HG02981 (cell line): ENCODE results near the gene MISP.

Source experiments
- ATAC-seq: cut with Tn5 transposase; IDR thresholded peaks from one replicate; pipeline ENCODE4 v1.9.1; 2021; ENCODE audit warnings: mild to moderate bottlenecking, moderate library complexity; ENCODE audit not compliant: unreplicated experiment

MISP gene

DNA sequence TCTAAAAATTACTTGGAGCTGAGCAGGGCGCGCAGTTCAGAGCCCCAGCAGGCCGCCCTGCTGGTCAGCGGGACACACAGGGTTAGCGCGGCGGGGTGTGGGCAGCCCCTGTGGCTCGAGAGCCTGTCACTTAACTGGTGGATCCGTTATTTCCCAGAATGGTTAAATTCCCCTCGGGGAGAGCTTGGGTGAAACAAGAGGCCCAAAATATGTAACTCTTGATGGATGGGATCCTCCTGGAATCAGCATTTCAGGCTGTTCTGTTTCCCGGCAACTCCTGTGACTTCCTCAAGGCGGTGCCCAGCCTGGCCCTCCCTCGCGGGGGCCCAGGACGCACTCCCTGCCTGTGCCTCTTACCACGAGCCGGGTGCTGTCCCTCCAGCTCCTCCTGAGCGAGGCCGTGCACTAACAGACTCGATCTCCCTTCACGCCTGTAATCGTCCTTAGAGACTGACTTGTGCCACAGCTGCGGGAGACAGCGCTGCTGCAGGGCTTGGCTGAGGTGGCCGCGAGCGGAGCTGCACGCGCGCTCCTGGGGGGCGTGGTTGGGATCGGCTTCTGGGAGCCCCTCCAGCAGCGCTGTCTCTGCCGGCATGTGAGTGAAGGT, 56.0 kb downstream of the MISP start:
- no peak for ATAC-seq

DNA sequence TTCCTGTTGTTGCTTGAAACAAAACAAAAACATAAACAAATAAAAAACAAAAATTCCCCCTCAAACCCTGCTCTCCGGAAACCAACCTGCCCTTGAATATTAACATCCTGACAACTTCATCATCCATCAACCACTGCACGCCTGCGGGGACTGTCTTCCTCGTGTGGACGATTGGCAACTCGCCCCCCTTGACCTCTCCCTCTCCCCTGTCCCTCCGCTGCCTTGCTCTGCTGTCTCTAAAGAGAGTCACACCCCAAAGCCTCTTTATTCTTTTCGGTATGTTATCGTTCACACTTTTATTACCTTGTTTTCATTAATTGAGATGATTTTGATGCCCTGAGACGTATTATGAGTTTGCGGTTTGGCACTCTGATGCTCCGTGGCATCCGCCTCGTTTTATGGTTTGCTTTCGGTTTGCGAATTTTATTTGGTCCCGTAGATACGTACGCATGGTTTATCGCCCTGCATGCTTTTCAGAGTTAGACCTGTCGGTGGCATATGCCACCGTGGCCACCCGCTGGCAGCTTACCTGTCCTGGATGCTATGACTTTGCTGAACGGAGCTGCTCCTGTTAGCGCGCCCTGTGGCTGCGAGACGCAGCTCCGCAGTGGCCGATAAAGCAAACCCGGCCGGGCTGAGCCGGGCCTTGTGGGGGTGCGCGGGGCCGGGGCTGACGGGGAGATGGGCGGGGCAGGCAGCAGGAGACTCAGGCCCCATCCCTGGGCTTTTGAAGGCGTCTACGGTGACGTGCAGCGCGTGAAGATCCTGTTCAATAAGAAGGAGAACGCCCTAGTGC, 56.9 kb downstream of the MISP start:
- ATAC-seq: no peak

DNA sequence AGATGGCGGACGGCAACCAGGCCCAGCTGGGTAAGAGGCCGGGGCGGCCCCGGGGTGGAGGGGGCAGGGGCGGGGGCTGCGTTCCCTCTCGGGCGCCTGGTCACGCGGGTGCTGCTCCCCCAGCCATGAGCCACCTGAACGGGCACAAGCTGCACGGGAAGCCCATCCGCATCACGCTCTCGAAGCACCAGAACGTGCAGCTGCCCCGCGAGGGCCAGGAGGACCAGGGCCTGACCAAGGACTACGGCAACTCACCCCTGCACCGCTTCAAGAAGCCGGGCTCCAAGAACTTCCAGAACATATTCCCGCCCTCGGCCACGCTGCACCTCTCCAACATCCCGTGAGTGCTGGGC, 57.5 kb downstream of the MISP start:
- no peak for ATAC-seq

DNA sequence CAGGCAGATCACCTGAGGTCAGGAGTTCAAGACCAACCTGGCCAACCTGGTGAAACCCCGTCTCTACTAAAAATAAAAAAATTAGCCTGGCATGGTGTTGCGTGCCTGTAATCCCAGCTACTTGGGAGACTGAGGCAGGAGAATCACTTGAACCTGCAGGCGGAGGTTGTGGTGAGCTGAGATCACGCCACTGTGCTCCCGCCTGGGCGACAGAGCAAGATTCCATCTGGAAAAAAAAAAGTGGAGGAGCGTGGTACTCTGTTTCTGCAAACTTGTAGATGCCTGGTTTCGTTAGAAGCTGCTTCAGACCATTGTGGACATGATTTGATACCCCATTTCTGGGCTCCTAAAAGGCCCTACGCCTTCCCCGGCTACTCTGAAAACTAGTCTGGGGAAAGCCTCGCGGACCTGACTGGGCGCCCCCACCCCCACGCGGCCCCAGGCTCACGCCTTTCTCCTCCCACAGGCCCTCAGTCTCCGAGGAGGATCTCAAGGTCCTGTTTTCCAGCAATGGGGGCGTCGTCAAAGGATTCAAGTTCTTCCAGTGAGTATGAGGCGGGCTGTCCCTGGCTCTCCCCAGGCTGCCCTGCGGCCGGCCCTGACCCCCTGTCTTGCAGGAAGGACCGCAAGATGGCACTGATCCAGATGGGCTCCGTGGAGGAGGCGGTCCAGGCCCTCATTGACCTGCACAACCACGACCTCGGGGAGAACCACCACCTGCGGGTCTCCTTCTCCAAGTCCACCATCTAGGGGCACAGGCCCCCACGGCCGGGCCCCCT, 59.4 kb downstream of the MISP start:
- ATAC-seq: no peak

DNA sequence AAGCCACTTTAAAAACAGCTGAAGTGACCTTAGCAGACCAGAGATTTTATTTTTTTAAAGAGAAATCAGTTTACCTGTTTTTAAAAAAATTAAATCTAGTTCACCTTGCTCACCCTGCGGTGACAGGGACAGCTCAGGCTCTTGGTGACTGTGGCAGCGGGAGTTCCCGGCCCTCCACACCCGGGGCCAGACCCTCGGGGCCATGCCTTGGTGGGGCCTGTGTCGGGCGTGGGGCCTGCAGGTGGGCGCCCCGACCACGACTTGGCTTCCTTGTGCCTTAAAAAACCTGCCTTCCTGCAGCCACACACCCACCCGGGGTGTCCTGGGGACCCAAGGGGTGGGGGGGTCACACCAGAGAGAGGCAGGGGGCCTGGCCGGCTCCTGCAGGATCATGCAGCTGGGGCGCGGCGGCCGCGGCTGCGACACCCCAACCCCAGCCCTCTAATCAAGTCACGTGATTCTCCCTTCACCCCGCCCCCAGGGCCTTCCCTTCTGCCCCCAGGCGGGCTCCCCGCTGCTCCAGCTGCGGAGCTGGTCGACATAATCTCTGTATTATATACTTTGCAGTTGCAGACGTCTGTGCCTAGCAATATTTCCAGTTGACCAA, 60.1 kb downstream of the MISP start:
- no peak for ATAC-seq

DNA sequence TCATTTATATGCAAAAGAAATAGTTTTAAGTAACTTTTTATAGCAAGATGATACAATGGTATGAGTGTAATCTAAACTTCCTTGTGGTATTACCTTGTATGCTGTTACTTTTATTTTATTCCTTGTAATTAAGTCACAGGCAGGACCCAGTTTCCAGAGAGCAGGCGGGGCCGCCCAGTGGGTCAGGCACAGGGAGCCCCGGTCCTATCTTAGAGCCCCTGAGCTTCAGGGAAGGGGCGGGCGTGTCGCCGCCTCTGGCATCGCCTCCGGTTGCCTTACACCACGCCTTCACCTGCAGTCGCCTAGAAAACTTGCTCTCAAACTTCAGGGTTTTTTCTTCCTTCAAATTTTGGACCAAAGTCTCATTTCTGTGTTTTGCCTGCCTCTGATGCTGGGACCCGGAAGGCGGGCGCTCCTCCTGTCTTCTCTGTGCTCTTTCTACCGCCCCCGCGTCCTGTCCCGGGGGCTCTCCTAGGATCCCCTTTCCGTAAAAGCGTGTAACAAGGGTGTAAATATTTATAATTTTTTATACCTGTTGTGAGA, 60.7 kb downstream of the MISP start:
- no peak for ATAC-seq

DNA sequence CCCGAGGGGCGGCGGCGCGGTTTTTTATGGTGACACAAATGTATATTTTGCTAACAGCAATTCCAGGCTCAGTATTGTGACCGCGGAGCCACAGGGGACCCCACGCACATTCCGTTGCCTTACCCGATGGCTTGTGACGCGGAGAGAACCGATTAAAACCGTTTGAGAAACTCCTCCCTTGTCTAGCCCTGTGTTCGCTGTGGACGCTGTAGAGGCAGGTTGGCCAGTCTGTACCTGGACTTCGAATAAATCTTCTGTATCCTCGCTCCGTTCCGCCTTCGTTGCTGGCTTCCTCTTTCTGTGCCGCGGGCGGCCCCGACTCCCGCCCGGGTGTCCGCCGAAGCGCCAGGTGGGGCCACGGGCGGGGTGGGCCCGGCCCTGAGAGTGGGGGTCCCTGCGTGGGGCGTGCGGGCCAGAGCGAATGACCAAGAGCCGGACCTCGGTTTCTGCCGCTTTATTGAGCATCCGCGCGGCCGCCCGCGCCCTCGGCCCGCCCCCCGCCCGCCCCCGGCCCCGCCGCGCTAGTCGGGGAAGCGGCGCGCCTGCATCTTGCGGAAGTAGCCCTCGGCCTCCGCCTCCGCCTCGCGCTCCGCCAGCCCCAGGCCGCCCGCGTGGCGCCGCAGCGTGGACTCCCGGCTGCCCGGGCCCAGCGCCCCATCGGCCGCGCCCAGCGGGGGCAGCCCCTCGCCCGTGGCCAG, 61.3 kb downstream of the MISP start:
- ATAC-seq: no peak

DNA sequence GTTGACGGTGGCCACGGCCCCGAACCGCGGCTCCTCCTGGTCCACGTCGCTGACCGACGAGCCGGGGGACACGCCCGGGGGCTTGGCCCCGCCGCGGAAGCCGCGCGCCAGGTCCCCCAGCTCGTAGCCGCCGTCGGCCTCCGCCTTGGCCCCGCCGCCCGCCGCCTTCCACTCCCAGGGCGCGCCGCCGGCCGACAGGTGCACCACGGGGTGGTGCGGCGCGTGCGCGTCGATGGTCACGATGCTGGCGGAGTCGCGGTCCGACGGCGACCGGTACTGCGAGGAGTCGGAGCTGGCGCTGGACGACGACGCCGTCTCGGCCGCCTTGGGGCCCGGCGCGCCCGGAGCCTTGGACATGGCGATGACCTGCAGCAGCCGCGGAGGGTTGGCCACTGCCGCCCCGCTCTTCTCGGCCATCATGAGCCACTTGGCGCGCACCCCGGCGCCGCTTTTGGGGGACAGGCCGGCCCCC, 61.9 kb downstream of the MISP start:
- ATAC-seq: no peak

DNA sequence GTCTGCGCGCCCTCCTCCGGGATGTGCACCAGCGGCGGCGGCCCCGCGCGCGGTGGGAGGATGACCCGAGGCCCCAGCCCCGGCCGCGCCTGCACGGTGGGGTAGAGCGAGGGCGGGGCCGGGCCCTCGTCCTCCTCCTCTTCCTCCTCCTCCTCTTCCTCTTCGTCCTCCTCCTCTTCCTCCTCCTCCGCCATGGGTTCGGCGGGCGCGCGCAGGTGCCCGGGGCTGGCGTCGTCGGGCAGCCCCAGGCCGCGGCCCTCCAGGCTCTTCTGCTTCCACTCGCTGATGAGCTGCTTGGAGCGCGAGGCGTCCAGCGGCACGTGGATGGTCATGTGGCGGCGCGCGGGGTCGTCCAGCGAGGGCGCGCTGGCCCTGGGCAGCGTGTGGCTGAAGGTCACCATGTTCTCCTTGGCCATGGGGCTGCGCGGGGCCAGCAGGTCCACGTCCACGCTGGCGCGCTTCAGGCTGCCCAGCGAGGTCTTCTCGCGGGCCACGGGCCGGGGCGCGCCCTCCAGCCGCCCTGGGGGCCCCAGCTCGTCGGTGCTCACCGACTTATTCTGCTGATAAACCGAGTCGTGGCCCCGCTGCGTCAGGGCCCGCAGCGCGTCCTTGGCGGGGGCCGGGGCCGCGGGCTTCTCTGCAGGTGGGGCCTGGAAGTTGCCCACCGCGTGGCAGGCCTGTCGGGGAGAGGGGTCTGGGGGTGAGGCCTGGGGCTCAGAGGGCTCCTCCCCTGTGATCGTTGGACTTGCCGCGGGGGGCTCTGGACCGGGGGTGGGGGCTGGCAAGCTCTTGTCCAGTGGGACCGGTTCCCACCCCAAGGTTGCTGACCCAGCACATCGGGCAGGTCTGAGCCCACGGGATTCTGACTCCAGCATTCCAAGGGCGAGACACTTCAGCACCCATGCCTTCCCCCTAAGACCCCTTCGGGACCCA, 62.6 kb downstream of the MISP start:
- ATAC-seq: no peak
